K562 (cell line): ENCODE measurements around the gene TMEM267. TPM values are rescaled to one million over a fixed set of nuclear protein-coding genes. Genes with fewer than 3 reads are reported as not detected.

Experiments
- ATF4 ChIP-seq: fragments of 450-650 bp; formaldehyde crosslinking; IDR thresholded peaks from 2 replicates; pipeline ENCODE4 v1.4.0; 2022; ENCODE audit warnings: mild to moderate bottlenecking, moderate library complexity
- CBFB ChIP-seq: sonication (generic); formaldehyde crosslinking; IDR thresholded peaks from 2 replicates; pipeline ENCODE4 v1.4.0; 2020; ENCODE audit warnings: mild to moderate bottlenecking, missing genetic modification reagents
- CREM ChIP-seq: IDR thresholded peaks from 2 replicates; pipeline ENCODE4 v1.6.1; 2014; ENCODE audit warnings: antibody characterized with exemption, low read depth
- CTBP1 ChIP-seq: fragments of 450-650 bp; IDR thresholded peaks from 2 replicates; pipeline ENCODE4 v1.6.1; 2016; ENCODE audit warnings: borderline replicate concordance
- DLX4 ChIP-seq: fragments of 250-450 bp; sonication (Bioruptor Pico); IDR thresholded peaks from 2 replicates; pipeline ENCODE4 v1.6.1; 2021; ENCODE audit warnings: mild to moderate bottlenecking
- E2F4 ChIP-seq: sonication (generic); formaldehyde crosslinking; IDR thresholded peaks from 2 replicates; pipeline ENCODE4 v1.8.0; 2022; ENCODE audit warnings: mild to moderate bottlenecking, low read depth, missing genetic modification reagents
- ID3 ChIP-seq, 2 experiments: fragments of 250-450 bp in 1 of 2; fragments of 450-650 bp in 1 of 2; sonication (Bioruptor Pico) in 1 of 2; IDR thresholded peaks; 2 replicates each; pipeline versions ENCODE4 v1.6.1 to v1.8.0; 2016 to 2021; ENCODE audit warnings: mild to moderate bottlenecking in 2 of 2, moderate library complexity in 2 of 2, missing compliant biosample characterization in 1 of 2, missing genetic modification characterization in 1 of 2
- MCM5 ChIP-seq: fragments of 450-650 bp; IDR thresholded peaks from 2 replicates; pipeline ENCODE4 v1.6.1; 2016; ENCODE audit warnings: low read depth
- MCM7 ChIP-seq, 2 experiments: fragments of 450-650 bp; IDR thresholded peaks; 2 replicates each; pipeline ENCODE4 v1.6.1; 2016 to 2018
- NR3C1 ChIP-seq: sonication (generic); formaldehyde crosslinking; IDR thresholded peaks from 2 replicates; pipeline ENCODE4 v1.8.1; 2022; ENCODE audit warnings: missing genetic modification reagents
- PRMT5 ChIP-seq: sonication (generic); formaldehyde crosslinking; IDR thresholded peaks from 2 replicates; pipeline ENCODE4 v1.5.0; 2020; ENCODE audit warnings: missing genetic modification reagents
- SIN3A ChIP-seq, 2 experiments: fragments of 150-350 bp in 1 of 2; IDR thresholded peaks; 2 replicates each; pipeline ENCODE4 v1.6.1; 2011 to 2016; ENCODE audit warnings: borderline replicate concordance in 2 of 2, low read depth in 2 of 2, low read length in 2 of 2, mild to moderate bottlenecking in 2 of 2, moderate library complexity in 2 of 2; ENCODE audit not compliant: control insufficient read depth in 1 of 2
- SMAD3 ChIP-seq: fragments of 450-650 bp; formaldehyde crosslinking; conservative IDR thresholded peaks from 2 replicates; pipeline ENCODE4 v1.4.0; 2020; ENCODE audit warnings: mild to moderate bottlenecking
- SRF ChIP-seq, 2 experiments: fragments of 250-450, 450-650 bp in 1 of 2; sonication (Bioruptor Pico) in 1 of 2; sonication (generic) in 1 of 2; formaldehyde crosslinking; IDR thresholded peaks; 2 replicates each; pipeline versions ENCODE4 v1.5.0 to v1.5.1; 2020 to 2022; ENCODE audit warnings: mild to moderate bottlenecking in 1 of 2, missing genetic modification reagents in 1 of 2
- TBL1XR1 ChIP-seq, 2 experiments: IDR thresholded peaks; 2 replicates each; pipeline ENCODE4 v1.6.1; 2012; ENCODE audit warnings: improper control_type of control experiment in 2 of 2, low read length in 2 of 2, mild to moderate bottlenecking in 1 of 2
- TSHZ1 ChIP-seq: fragments of 250-450 bp; sonication (Bioruptor Pico); IDR thresholded peaks from 2 replicates; pipeline ENCODE4 v1.4.0; 2020; ENCODE audit warnings: mild to moderate bottlenecking, moderate library complexity
- ZC3H4 ChIP-seq: sonication (generic); formaldehyde crosslinking; IDR thresholded peaks from 2 replicates; pipeline ENCODE4 v1.9.0; 2021; ENCODE audit warnings: missing genetic modification reagents, borderline replicate concordance
- ZNF121 ChIP-seq: sonication (generic); formaldehyde crosslinking; conservative IDR thresholded peaks from 2 replicates; pipeline ENCODE4 v1.8.0; 2022; ENCODE audit warnings: missing genetic modification reagents
- ZNF239 ChIP-seq: fragments of 250-450 bp; sonication (Bioruptor Pico); IDR thresholded peaks from 2 replicates; pipeline ENCODE4 v1.4.0; 2020; ENCODE audit warnings: mild to moderate bottlenecking
- ZNF384 ChIP-seq: IDR thresholded peaks from 2 replicates; pipeline ENCODE4 v1.6.1; 2012; ENCODE audit warnings: low read depth, low read length, improper control_type of control experiment
- ZNF75A ChIP-seq: fragments of 450-650 bp; formaldehyde crosslinking; IDR thresholded peaks from 2 replicates; pipeline ENCODE4 v1.4.0; 2020; ENCODE audit warnings: mild to moderate bottlenecking
- polyA plus RNA-seq, 8 experiments: library from polyadenylated mRNA; depleted of rRNA in 4 of 8; stranded (reverse) in 5 of 8; unstranded in 3 of 8; fragments of >200 nt; fragmentation: Nextera tagmentation in 2 of 8; fragmentation: Illumina TruSeq in 1 of 8; extraction: Ambion mirVana in 2 of 8; extraction: Trizol in 1 of 8; gene quantifications; 2 replicates each; pipeline versions ENCODE4 v1.2.1 to v1.2.3, GENCODE V29; 2011 to 2014; ENCODE audit warnings: inconsistent platforms in 1 of 8, missing spikeins in 1 of 8
- total RNA-seq, 7 experiments: library from RNA; depleted of rRNA in 6 of 7; stranded (reverse); fragments of >200 nt in 6 of 7; fragmentation: Illumina TruSeq in 2 of 7; extraction: Trizol in 2 of 7; gene quantifications; 2 replicates each; pipeline versions ENCODE4 v1.2.1 to v1.2.3, GENCODE V29; 2011 to 2021; ENCODE audit warnings: low replicate concordance in 1 of 7

TMEM267 gene
- total and polyA plus RNA-seq, 9 of the 15 experiments (the other 6 are each of a cell fraction or from before 2014, with no cell fraction given): 8.1 to 61.1 (median 17.8) TPM

- TF ChIP-seq TSHZ1 (CRISPR knock-in tag) (no peak), CREM (peak; percentile 63), SRF (CRISPR knock-in tag; IDR thresholded peaks at IDR 0.05) (no peak), NR3C1 (CRISPR knock-in tag) (no peak), MCM7 (IDR thresholded peaks at IDR 0.05) (no peak), PRMT5 (CRISPR knock-in tag) (no peak), E2F4 (CRISPR knock-in tag) (no peak), ZNF121 (CRISPR knock-in tag) (no peak), ZNF384 (no peak), TBL1XR1 (IDR thresholded peaks at IDR 0.05; ENCODE audit: low read length in 2 of 2) (peak in 1 of 2 experiments; percentile 79; a peak in 2 of 4 replicates), ID3 (CRISPR knock-in tag; IDR thresholded peaks at IDR 0.05) (no peak), ID3 (tag; IDR thresholded peaks at IDR 0.05) (no peak), ZNF239 (CRISPR knock-in tag) (no peak), CTBP1 (peak; percentile 95), ZC3H4 (CRISPR knock-in tag) (no peak), SIN3A (IDR thresholded peaks at IDR 0.05; ENCODE audit: borderline replicate concordance in 2 of 2, control insufficient read depth in 1 of 2, low read depth in 2 of 2, low read length in 2 of 2) (no peak), DLX4 (CRISPR knock-in tag) (no peak), CBFB (CRISPR knock-in tag) (no peak), ZNF75A (no peak), ATF4 (CRISPR knock-in tag) (no peak), SMAD3 (CRISPR knock-in tag) (no peak), MCM5 (no peak)
Measured at GRCh38 chr5:43415935-43416802, 67.5 kb downstream of the TMEM267 start (continued).
